Measurements from ENCODE around the gene TGOLN2. TPM values are rescaled to one million over a fixed set of nuclear protein-coding genes. Genes with fewer than 3 reads are reported as not detected.
"Not testable (repeated sequence)": the region's sequence is repeated elsewhere in the genome, so short reads cannot be mapped to it uniquely, and the experiment has no call there.

TGOLN2 gene
- 114 and 120 TPM in 2 replicates for total RNA-seq (2014; rRNA removed; shearing (Covaris generic))

DNA sequence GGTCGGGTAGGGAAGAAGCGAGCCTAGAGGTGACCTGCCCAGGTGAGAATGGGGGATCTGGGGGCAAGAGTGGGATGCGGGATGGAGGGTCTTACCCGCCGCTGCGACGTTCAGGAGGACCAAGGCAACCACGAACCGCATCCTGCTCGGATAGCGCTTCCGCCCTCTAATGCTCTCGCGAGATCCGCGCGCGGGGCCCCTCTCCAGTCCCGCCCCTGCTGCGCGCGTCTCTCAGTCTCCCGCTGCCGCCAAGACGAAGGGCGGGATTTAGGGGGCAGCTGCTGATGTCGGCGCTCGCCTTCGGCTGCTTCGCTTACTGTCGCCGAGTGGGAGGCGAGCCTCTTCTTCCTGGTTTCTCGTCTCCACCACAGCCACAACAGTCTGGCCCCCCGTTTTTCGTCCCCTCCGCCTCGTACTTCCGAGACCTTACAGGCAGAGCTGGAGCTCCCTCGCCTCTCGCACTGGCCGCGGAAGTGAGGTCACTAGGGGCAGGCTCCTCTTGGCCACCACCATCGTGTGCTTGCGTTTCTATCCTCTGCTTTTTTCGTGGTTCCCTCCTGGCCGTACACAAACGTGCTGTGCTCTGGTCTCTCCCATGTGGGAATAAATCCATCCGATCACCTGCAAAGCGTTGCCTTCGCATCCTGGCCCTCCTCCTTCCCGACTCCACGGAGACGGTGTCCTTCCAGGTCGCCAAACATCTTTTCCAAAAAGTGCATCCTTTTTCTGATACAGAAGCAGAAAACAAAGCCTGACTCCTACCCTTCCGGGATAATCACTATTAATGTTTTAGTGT lies at the start of gene TGOLN2:
TSS of gene TGOLN2 (minus strand) at position 168 of the 796 bp plus-strand sequence. CDS start at position 141, 27 bp downstream.
- peak; percentile 93 for DNase-seq (ENCODE audit: low spot score)

GRCh38 chr2:85377083-85377482 lies 49.3 kb upstream of the TGOLN2 start:
- no peak for DNase-seq (ENCODE audit: low spot score)

DNA sequence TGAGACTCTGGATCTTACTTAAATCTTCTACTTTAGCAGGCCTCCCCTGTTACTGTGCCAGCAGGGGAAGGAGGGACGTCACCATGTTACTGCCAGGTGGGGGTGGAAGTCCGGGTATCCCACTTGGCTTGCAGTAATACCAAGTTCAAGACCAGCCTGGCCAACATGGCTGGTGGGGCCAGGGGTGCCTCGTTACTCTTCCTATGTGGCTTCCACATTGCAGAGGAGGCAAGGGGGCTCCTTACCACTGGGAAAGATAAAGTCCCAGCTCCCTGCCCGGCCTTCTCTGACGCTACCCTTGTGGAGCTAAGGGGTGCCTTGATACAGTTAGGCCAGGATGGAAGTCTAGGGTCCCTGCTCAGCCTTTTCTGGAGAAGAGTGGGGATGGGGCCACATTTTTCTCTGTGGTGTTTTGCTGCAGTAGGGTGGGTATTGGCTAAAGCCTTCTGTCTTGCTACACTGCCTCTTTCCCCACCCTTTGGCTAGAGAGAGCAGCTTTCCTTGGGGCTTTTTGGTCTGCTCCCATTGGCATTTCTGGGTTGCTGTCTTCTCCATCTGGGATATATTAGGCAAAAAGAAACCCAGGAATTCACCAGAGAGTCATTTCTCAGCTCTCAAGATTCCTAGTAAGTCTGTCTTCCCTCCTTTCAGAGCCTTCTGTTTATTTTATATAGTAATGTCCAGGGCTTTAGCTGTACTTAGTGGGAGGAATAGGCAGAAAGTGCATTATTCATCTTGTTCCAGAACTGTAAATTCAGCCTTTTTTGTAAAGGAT lies 48.7 kb upstream of the TGOLN2 start:
- no peak for DNase-seq (ENCODE audit: low spot score)

DNA sequence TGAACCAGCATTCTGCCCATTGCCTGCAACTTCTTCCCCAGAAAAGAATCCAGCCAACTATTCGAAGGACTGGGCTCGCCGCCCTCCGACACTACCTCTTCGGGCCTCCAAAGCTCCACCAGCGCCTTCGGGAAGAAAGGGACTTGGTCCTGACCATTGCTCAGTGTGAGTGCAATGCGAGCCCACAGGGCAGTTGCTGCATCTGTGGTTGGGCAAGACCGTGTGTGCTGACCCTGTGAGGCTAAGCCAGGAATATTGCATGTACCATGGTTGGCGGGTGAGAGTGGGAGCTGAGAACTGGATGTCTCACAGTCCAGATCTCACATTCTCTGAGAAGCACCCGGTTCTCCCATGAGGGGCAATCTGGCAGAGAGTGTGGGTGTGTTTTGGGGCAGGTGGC lies 43.3 kb upstream of the TGOLN2 start:
- DNase-seq (ENCODE audit: low spot score): no peak

DNA sequence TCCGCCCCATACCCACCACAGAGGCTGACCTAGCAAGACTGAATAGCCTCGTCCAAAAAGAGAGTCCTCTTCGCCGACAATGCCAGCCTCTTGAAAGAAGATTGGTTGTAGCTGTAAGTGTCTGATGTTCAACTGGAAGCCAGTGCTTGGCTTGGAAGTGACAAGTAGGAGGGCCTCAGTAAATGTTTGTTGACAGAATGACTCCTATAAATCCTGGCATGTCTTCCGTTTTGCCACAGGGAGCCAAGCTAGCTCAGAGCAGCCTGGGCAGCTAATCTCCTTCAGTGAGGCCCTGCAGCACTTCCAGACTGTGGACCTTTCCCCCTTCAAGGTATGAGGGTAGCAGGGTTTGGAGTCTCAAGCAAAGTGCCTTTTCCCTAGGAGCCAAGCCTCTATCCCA lies 41.7 kb upstream of the TGOLN2 start:
- no peak for DNase-seq (ENCODE audit: low spot score)

- DNase-seq (ENCODE audit: low spot score): no peak
Observed at GRCh38 chr2:85368921-85369320, 41.1 kb upstream of the TGOLN2 start.

GRCh38 chr2:85367180-85367579 lies 39.4 kb upstream of the TGOLN2 start:
- no peak for DNase-seq (ENCODE audit: low spot score)

DNA sequence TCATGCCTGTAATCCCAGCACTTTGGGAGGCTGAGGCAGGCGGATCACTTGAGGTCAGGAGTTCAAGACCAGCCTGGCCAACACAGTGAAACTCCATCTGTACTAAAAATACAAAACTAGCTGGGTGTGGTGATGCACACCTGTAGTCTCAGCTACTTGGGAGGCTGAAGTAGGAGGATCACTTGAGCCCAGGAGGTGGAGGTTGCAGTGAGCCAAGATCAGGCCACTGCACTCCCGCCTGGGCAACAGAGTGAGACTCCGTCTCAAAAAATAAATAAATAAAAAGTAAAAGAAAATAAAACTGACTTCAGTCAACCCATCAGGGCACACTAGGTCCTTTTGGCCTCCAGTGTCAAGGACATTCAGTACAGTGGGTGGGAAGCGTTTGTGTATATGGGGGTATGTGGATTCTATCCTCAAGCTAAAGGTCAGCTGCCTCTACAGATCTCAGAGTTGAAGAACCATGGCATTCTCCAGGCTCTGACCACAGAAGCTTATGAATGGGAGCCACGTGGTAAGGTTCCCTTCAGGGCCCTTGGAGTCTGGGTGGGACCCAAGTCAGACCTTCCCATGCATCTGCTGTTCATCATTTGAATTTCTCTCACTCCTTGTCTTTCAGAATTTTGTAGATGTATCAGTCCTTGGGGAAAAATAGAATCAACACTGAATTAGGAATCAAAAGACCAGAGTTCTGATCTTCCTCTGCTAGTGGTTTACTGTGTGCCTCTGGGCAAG lies 35.0 kb upstream of the TGOLN2 start:
- not testable (repeated sequence) for DNase-seq (ENCODE audit: low spot score)

DNA sequence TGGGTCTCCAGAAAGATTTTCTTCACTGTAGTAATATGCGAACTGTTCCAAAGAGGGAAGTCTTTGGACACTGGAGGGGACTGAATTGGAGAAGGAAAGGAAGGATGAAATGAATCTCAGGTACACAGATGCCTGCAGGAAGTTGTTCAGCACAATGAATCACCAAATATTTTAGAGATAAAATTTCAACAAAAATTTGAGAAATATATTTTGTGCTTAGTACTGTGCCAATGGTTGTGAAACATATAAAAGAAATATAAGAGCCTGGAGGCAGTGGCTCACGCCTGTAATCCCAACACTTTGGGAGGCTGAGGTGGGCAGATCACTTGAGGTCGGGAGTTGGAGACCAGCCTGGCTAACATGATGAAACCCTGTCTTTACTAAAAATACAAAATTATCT lies 29.9 kb upstream of the TGOLN2 start:
- DNase-seq (ENCODE audit: low spot score): no peak

DNA sequence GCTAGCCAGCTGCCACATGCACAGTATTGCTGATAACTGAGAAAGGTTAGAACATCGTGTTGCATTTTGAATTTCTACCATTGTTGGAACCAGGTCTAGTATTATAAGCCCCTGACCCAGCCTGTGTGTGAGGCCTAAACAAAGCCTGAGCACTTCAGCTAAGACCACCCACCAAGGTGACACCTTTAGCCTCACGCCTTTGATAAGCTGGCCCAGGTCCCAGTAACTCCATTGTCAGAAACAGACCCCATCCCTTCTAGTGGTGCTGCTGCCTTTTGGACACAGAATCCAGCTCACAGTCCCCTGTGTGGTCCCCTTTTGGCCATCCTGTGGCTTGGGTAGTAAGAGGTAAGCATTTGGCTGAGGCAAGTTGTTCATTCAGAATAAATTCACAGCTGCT lies 28.4 kb upstream of the TGOLN2 start:
- DNase-seq (ENCODE audit: low spot score): no peak

DNA sequence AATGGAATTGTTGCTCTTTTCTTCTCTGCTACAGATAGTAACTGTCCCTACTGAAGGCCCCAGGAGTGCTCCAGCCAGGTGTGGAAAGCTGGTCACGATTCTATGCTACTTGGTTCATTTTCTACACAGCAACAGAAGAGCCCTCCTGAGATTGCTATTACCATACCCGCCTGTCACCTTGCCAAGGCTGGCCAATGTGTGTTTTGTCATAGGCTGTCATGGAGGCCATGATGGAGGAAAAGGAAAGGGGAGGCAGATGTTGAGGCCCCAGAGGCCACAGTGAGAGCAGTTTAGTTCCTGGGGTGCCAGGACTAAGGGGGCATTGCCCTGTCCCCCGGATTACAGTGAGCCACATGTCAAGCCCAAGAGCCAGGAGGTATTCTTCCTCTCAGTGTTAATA lies 27.7 kb upstream of the TGOLN2 start:
- no peak for DNase-seq (ENCODE audit: low spot score)

- DNase-seq (ENCODE audit: low spot score): no peak
Observed at GRCh38 chr2:85355073-85355410, 27.3 kb upstream of the TGOLN2 start.

DNA sequence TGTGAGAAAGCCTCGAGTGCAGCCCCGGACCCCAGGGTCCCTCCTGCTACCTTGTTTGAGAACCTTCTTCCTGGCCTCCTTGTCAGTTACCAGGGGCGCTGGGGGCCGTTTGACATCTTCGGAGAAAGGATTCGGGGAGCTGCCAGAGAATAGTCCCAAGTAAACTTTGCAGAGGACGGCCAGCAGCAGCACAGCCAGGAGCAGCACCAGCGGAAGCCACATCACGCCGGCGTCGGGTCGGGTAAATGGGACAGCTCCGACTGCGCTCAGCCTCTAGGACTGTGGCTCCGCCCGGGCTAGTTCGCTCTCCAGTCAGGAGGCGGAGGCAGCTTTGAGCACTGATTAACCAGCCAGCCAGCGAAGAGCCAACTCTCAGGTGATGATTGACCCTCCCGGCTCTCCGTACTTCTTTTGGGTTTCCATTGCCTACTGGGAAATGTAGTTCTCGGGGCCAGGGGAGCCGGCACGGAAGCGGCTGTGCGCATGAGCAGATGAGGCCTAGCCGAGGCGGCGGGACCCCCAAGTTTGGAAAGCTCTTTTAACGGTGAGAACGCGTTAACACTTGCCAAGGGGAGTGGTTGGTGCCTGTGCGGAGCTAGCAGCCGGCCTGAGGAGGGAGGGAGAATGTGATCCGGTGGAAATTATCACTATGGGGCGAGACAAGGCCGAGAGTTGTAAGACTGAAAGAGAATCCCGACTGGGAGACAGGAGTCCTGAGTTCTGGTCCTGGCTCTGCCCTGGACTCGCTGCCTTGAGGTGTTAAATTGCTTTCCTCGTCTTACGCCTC lies 26.7 kb upstream of the TGOLN2 start, which contains the start of the genes ELMOD3 and RETSAT:
TSS of gene ELMOD3 (plus strand) at position 484 of the 787 bp plus-strand sequence. CDS start 2,430 bp downstream, outside the sequence.
TSS of gene RETSAT (minus strand) at position 243 of the 787 bp plus-strand sequence. CDS start at position 222, 21 bp downstream.
- peak; percentile 99 for DNase-seq (ENCODE audit: low spot score)

GRCh38 chr2:85353876-85354285 lies 26.1 kb upstream of the TGOLN2 start:
- DNase-seq (ENCODE audit: low spot score): peak; percentile 60

GRCh38 chr2:85347599-85347998 lies 19.8 kb upstream of the TGOLN2 start:
- no peak for DNase-seq (ENCODE audit: low spot score)

DNA sequence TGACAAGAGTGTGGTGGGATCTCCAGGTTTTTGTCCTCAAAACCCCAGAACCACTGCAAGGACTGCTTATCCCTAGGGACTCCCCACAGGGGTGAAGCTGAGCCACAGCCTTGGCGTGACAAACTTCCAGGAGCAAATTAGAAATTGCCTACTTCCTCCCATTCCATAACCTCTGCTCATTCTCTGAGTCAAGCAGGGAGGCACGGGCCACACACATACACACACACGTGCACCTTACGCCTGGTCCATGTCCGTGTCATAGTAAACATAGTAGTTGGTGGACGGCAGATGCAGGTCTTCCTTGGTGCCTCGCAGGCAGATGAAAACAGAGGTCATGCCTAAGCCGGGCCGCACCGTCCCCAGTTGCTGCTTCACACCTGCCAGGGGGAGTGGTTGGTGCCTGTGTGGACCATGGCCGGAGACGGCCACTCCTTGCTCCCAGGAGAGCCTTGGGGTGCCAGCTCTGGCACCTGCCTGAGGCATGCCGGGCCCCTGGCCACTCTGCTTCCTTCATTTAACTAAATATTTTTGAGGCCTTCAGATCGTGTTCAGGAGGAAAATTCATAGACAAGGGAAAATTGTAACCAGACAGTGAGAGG lies 16.7 kb upstream of the TGOLN2 start:
- DNase-seq (ENCODE audit: low spot score): no peak

GRCh38 chr2:85343207-85343895 lies 15.6 kb upstream of the TGOLN2 start:
- DNase-seq (ENCODE audit: low spot score): not testable (repeated sequence)

GRCh38 chr2:85342156-85342555 lies 14.4 kb upstream of the TGOLN2 start:
- DNase-seq (ENCODE audit: low spot score): no peak

- no peak for DNase-seq (ENCODE audit: low spot score)
Observed at GRCh38 chr2:85341269-85342029, 13.7 kb upstream of the TGOLN2 start.
